Frontal cortex (tissue), 4 donors: Measurements from ENCODE around the gene DNASE1L2. TPM values are rescaled to one million over a fixed set of nuclear protein-coding genes. Genes with fewer than 3 reads are reported as not detected.

Experiments
- DNase-seq, 2 donors: peaks; one replicate each; pipeline ENCODE4 v3.0.0; 2012; ENCODE audit warnings: low spot score in 2 of 2
- FAIRE-seq: peaks from 2 replicates; lab custom pipeline; 2012; peaks lifted over from hg19 to GRCh38; lab: Jason Lieb, UNC
- total RNA-seq: library from RNA; depleted of rRNA; stranded (reverse); fragments of >200 nt; gene quantifications from one replicate; pipeline ENCODE4 v1.2.3, GENCODE V29; 2014
- donor health status: control.
- donor health status: control.
- donor health status: control.

The DNASE1L2 gene
- 2.4 TPM for total RNA-seq

GRCh38 chr16:2236337-2237101, at the start of gene DNASE1L2:
Gene DNASE1L2, plus strand, starts transcription at chr16:2236444. Its CDS starts 373 bp downstream, at chr16:2236817.
- FAIRE-seq (no peak), DNase-seq (no peak)

GRCh38 chr16:2186505-2186904, 49.7 kb upstream of the DNASE1L2 start:
- FAIRE-seq, result no peak
- no peak for DNase-seq

GRCh38 chr16:2187212-2187611, 49.0 kb upstream of the DNASE1L2 start:
- DNase-seq (no peak), FAIRE-seq (no peak)

- FAIRE-seq, result no peak
- DNase-seq, result no peak
Observed at GRCh38 chr16:2188395-2188794, 47.8 kb upstream of the DNASE1L2 start.

GRCh38 chr16:2189252-2189893, 46.9 kb upstream of the DNASE1L2 start:
- FAIRE-seq (no peak), DNase-seq (no peak)

GRCh38 chr16:2190002-2190658, 46.1 kb upstream of the DNASE1L2 start:
- no peak for DNase-seq
- FAIRE-seq, result no peak

- FAIRE-seq, result no peak
- DNase-seq, result peak; percentile 67 to 71
Observed at GRCh38 chr16:2190659-2191445, 45.4 kb upstream of the DNASE1L2 start.

- FAIRE-seq (no peak), DNase-seq (no peak)
Observed at GRCh38 chr16:2191446-2191706, 44.9 kb upstream of the DNASE1L2 start.

GRCh38 chr16:2194166-2194834, 41.9 kb upstream of the DNASE1L2 start:
- FAIRE-seq (no peak), DNase-seq (no peak)

- FAIRE-seq, result no peak
- no peak for DNase-seq
Observed at GRCh38 chr16:2194852-2195321, 41.4 kb upstream of the DNASE1L2 start.

GRCh38 chr16:2195322-2196161, 40.7 kb upstream of the DNASE1L2 start:
- FAIRE-seq, result no peak

GRCh38 chr16:2196162-2196980, 39.9 kb upstream of the DNASE1L2 start, which contains the start of gene CASKIN1:
Gene CASKIN1, minus strand, starts transcription at chr16:2196605. Its CDS starts 173 bp downstream, at chr16:2196432.
- FAIRE-seq (no peak), DNase-seq (peak; percentile 68 to 76)

More at GRCh38 chr16:2195322-2196161, 40.7 kb upstream of the DNASE1L2 start:
- DNase-seq, result no peak

- DNase-seq (no peak), FAIRE-seq (no peak)
Observed at GRCh38 chr16:2196981-2197511, 39.2 kb upstream of the DNASE1L2 start.

GRCh38 chr16:2197765-2198164, 38.5 kb upstream of the DNASE1L2 start:
- FAIRE-seq (no peak), DNase-seq (no peak)

GRCh38 chr16:2198283-2198682, 38.0 kb upstream of the DNASE1L2 start:
- FAIRE-seq (no peak), DNase-seq (no peak)

GRCh38 chr16:2199095-2199494, 37.1 kb upstream of the DNASE1L2 start:
- DNase-seq (no peak), FAIRE-seq (no peak)

GRCh38 chr16:2199621-2200139, 36.6 kb upstream of the DNASE1L2 start:
- FAIRE-seq (no peak), DNase-seq (no peak)
